Measurements from ENCODE around the gene HCN1.
"Not testable (repeated sequence)": the region's sequence is repeated elsewhere in the genome, so short reads cannot be mapped to it uniquely, and the experiment has no call there.

Gene HCN1

GRCh38 chr5:45414620-45415573, 281.3 kb downstream of the HCN1 start:
- DNase-seq, result no peak

- no peak for DNase-seq
These were observed 284.1 kb downstream of the HCN1 start for GRCh38 chr5:45411971-45412612.

GRCh38 chr5:45410304-45410995, 285.7 kb downstream of the HCN1 start:
- DNase-seq, result no peak

GRCh38 chr5:45408067-45408466, 288.1 kb downstream of the HCN1 start:
- no peak for DNase-seq

- DNase-seq, result no peak
These were observed 293.2 kb downstream of the HCN1 start for GRCh38 chr5:45402804-45403455.

GRCh38 chr5:45399041-45399440, 297.1 kb downstream of the HCN1 start:
- DNase-seq, result no peak

- DNase-seq, result no peak
These were observed 310.7 kb downstream of the HCN1 start for GRCh38 chr5:45385321-45386058.

- no peak for DNase-seq
These were observed 312.2 kb downstream of the HCN1 start for GRCh38 chr5:45383985-45384384.

GRCh38 chr5:45382583-45382982, 313.6 kb downstream of the HCN1 start:
- no peak for DNase-seq

GRCh38 chr5:45376417-45376816, 319.8 kb downstream of the HCN1 start:
- no peak for DNase-seq

- no peak for DNase-seq
These were observed 323.6 kb downstream of the HCN1 start for GRCh38 chr5:45372629-45373028.

GRCh38 chr5:45371423-45371822, 324.8 kb downstream of the HCN1 start:
- not testable (repeated sequence) for DNase-seq

- DNase-seq, result no peak
These were observed 340.8 kb downstream of the HCN1 start for GRCh38 chr5:45355189-45355992.

GRCh38 chr5:45336464-45336863, 359.7 kb downstream of the HCN1 start:
- DNase-seq, result no peak

GRCh38 chr5:45335978-45336377, 360.2 kb downstream of the HCN1 start:
- no peak for DNase-seq

GRCh38 chr5:45335346-45335745, 360.8 kb downstream of the HCN1 start:
- no peak for DNase-seq

GRCh38 chr5:45334939-45335338, 361.2 kb downstream of the HCN1 start:
- no peak for DNase-seq

GRCh38 chr5:45312627-45313026, 383.6 kb downstream of the HCN1 start:
- not testable (repeated sequence) for DNase-seq

- no peak for DNase-seq
These were observed 400.9 kb downstream of the HCN1 start for GRCh38 chr5:45295231-45295630.

- no peak for DNase-seq
These were observed 407.4 kb downstream of the HCN1 start for GRCh38 chr5:45288746-45289145.

- DNase-seq, result no peak
These were observed 411.7 kb downstream of the HCN1 start for GRCh38 chr5:45284436-45284835.

Data from CD4-positive, alpha-beta T cell treated with Interleukin-17A for 4 hours (primary cell).